ENCODE measurements around the gene GTF2F2. TPM values are rescaled to one million over a fixed set of nuclear protein-coding genes. Genes with fewer than 3 reads are reported as not detected.

The GTF2F2 gene
- total and polyA plus RNA-seq, 10 donors, result 11.8 to 19.1 (median 16.4) TPM

GRCh38 chr13:45208132-45208531 lies 87.8 kb downstream of the GTF2F2 start:
- no peaks in the 10 kb centered on the region for H3K4me1 ChIP-seq
- no peaks in the 10 kb centered on the region for H3K9me3 ChIP-seq
- TF ChIP-seq CTCF (IDR thresholded peaks at IDR 0.05 in 8 of 11, conservative IDR thresholded peaks at IDR 0.05 in 3 of 11) (no peak), POLR2AphosphoS5 (IDR thresholded peaks at IDR 0.05) (no peak), POLR2A (IDR thresholded peaks at IDR 0.05) (no peak)
- DNase-seq, result no peak
- peaks cover 0 to 34% (median 11%) of the 10 kb centered on the region in 6 donors for H3K36me3 ChIP-seq
- intact Hi-C loops (cut with DNase I; ENCODE audit: low total_unique reads), result no loop called here
- no peak overlapping the region for H3K4me3 ChIP-seq
- no peak overlapping the region for H3K27ac ChIP-seq
- no peaks in the 10 kb centered on the region for H3K27me3 ChIP-seq (replicated peaks in 1 of 7)
- WGBS, 5 donors, result 45 to 93% (median 72%) methylated on average over 2 of the region's 2 CpGs

- DNase-seq, result no peak
- intact Hi-C loops (cut with DNase I; ENCODE audit: low total_unique reads), result no loop called here
- peaks cover 0 to 34% (median 11%) of the 10 kb centered on the region in 6 donors for H3K36me3 ChIP-seq
- H3K4me1 ChIP-seq, result no peaks in the 10 kb centered on the region
- TF ChIP-seq CTCF (IDR thresholded peaks at IDR 0.05 in 8 of 11, conservative IDR thresholded peaks at IDR 0.05 in 3 of 11) (no peak), POLR2A (IDR thresholded peaks at IDR 0.05) (no peak), POLR2AphosphoS5 (IDR thresholded peaks at IDR 0.05) (no peak)
- no peaks in the 10 kb centered on the region for H3K9me3 ChIP-seq
- no peak overlapping the region for H3K27ac ChIP-seq
- H3K4me3 ChIP-seq, result no peak overlapping the region
- H3K27me3 ChIP-seq (replicated peaks in 1 of 7), result no peaks in the 10 kb centered on the region
These were observed 88.9 kb downstream of the GTF2F2 start for GRCh38 chr13:45209229-45209628.

GRCh38 chr13:45215392-45216077 lies 95.2 kb downstream of the GTF2F2 start:
- peaks cover 0 to 13% (median 0%) of the 10 kb centered on the region in 6 donors for H3K36me3 ChIP-seq
- H3K27me3 ChIP-seq (replicated peaks in 1 of 7), result no peaks in the 10 kb centered on the region
- no peak overlapping the region for H3K4me3 ChIP-seq
- intact Hi-C loops (cut with DNase I; ENCODE audit: low total_unique reads), result no loop called here
- TF ChIP-seq POLR2A (IDR thresholded peaks at IDR 0.05) (no peak), POLR2AphosphoS5 (IDR thresholded peaks at IDR 0.05) (no peak)
- no peak for DNase-seq
- no peaks in the 10 kb centered on the region for H3K9me3 ChIP-seq
- no peak overlapping the region for H3K27ac ChIP-seq
- H3K4me1 ChIP-seq, result peaks cover 0 to 10% (median 0%) of the 10 kb centered on the region in 6 donors
- 94 to 98% (median 96%) methylated on average over 9 of the region's 9 CpGs for WGBS, 5 donors

GRCh38 chr13:45216193-45216592 lies 95.9 kb downstream of the GTF2F2 start:
- intact Hi-C loops (cut with DNase I; ENCODE audit: low total_unique reads), result no loop called here
- no peaks in the 10 kb centered on the region for H3K27me3 ChIP-seq (replicated peaks in 1 of 7)
- no peak for DNase-seq
- H3K27ac ChIP-seq, result no peak overlapping the region
- no peak overlapping the region for H3K4me3 ChIP-seq
- peaks cover 0 to 10% (median 0%) of the 10 kb centered on the region in 6 donors for H3K4me1 ChIP-seq
- H3K9me3 ChIP-seq, result no peaks in the 10 kb centered on the region
- peaks cover 0 to 11% (median 0%) of the 10 kb centered on the region in 6 donors for H3K36me3 ChIP-seq
- no peak for TF ChIP-seq POLR2AphosphoS5 (IDR thresholded peaks at IDR 0.05)
- no peak for TF ChIP-seq CTCF (IDR thresholded peaks at IDR 0.05 in 8 of 11, conservative IDR thresholded peaks at IDR 0.05 in 3 of 11)
- no peak for TF ChIP-seq POLR2A (IDR thresholded peaks at IDR 0.05)
- WGBS, 5 donors, result 79 to 91% (median 82%) methylated on average over 4 of the region's 4 CpGs

Data from spleen (tissue), 11 donors.